Activated naive CD8-positive, alpha-beta T cell treated with anti-CD3 and anti-CD28 coated beads, Interleukin-2, amount 50 U/mL, for 24 hours (primary cell): ENCODE results near the gene CPO.
"Not testable (repeated sequence)": the region's sequence is repeated elsewhere in the genome, so short reads cannot be mapped to it uniquely, and the experiment has no call there.

ENCODE experiments used
- ATAC-seq: fragments of 150-1000 bp; cut with Tn5 transposase; one replicate; pipeline ENCODE4 v1.10.0; 2021
- DNase-seq: peaks from one replicate; pipeline ENCODE4 v3.0.0; 2021
- H3K27ac Mint-ChIP-seq: one replicate; pipeline ENCODE4 v1.8.0; 2021; ENCODE audit warnings: mild to moderate bottlenecking, mixed read lengths
- H3K27me3 Mint-ChIP-seq: one replicate; pipeline ENCODE4 v1.8.0; 2021; ENCODE audit warnings: mixed read lengths
- H3K36me3 Mint-ChIP-seq: one replicate; pipeline ENCODE4 v1.8.0; 2021; ENCODE audit warnings: low read depth, mixed read lengths
- H3K4me1 Mint-ChIP-seq: one replicate; pipeline ENCODE4 v1.8.0; 2021; ENCODE audit warnings: mixed read lengths
- H3K4me3 Mint-ChIP-seq: one replicate; pipeline ENCODE4 v1.8.0; 2021; ENCODE audit warnings: mild to moderate bottlenecking, moderate library complexity, mixed read lengths
- H3K9me3 Mint-ChIP-seq: one replicate; pipeline ENCODE4 v1.8.0; 2021; ENCODE audit warnings: mixed read lengths

Gene CPO

GRCh38 chr2:206939340-206939739, at the start of gene CPO:
Gene CPO (plus strand): TSS chr2:206939518. CDS start chr2:206939600, 82 bp downstream.
- H3K4me1 Mint-ChIP-seq: no peaks in the 10 kb centered on the region
- H3K4me3 Mint-ChIP-seq: no peak within 1 kb of the TSS
- peaks cover 4% of the 10 kb centered on the region for H3K27me3 Mint-ChIP-seq
- no peak within 1 kb of the TSS for H3K27ac Mint-ChIP-seq
- ATAC-seq (no peak), DNase-seq (no peak)
- H3K9me3 Mint-ChIP-seq: no peaks in the 10 kb centered on the region
- no peaks in the 10 kb centered on the region for H3K36me3 Mint-ChIP-seq

GRCh38 chr2:206890179-206890578, 49.1 kb upstream of the CPO start:
- Mint-ChIP-seq H3K4me3 (no peak overlapping the region), H3K36me3 (peaks cover 2% of the 10 kb centered on the region), H3K27ac (no peak overlapping the region), H3K27me3 (no peaks in the 10 kb centered on the region), H3K9me3 (no peaks in the 10 kb centered on the region), H3K4me1 (no peaks in the 10 kb centered on the region)
- ATAC-seq (no peak), DNase-seq (no peak)

DNA sequence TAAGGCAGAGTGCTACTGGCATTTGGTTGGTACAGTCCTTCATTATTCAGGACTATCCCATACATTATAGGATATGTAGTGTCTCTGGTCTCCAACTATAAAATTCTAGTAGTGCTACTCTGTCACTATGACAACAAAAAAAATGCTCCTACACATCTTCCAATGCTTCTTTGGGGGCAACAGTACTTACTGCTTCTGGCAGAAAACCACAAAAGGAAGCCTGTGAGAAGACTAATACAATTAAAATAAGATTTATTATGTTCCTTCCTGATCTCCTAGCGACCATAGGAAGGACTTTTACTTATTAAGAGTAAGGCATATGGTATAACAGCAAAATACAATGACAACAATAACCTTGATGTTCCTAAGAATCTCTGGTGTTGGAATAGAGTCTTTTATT, 48.4 kb upstream of the CPO start:
- no peak for DNase-seq
- Mint-ChIP-seq H3K36me3 (peaks cover 2% of the 10 kb centered on the region), H3K9me3 (no peaks in the 10 kb centered on the region), H3K27ac (no peak overlapping the region), H3K27me3 (no peaks in the 10 kb centered on the region), H3K4me1 (no peaks in the 10 kb centered on the region), H3K4me3 (no peak overlapping the region)
- ATAC-seq: no peak

GRCh38 chr2:206915121-206915520, 24.2 kb upstream of the CPO start:
- no peaks in the 10 kb centered on the region for H3K4me1 Mint-ChIP-seq
- no peaks in the 10 kb centered on the region for H3K36me3 Mint-ChIP-seq
- ATAC-seq: peak; percentile 95
- DNase-seq: no peak
- no peak overlapping the region for H3K4me3 Mint-ChIP-seq
- no peak overlapping the region for H3K27ac Mint-ChIP-seq
- peaks cover 3% of the 10 kb centered on the region for H3K9me3 Mint-ChIP-seq
- no peaks in the 10 kb centered on the region for H3K27me3 Mint-ChIP-seq

- peaks cover 3% of the 10 kb centered on the region for H3K9me3 Mint-ChIP-seq
- no peaks in the 10 kb centered on the region for H3K4me1 Mint-ChIP-seq
- H3K4me3 Mint-ChIP-seq: no peak overlapping the region
- H3K36me3 Mint-ChIP-seq: no peaks in the 10 kb centered on the region
- no peaks in the 10 kb centered on the region for H3K27me3 Mint-ChIP-seq
- DNase-seq: no peak
- no peak overlapping the region for H3K27ac Mint-ChIP-seq
- no peak for ATAC-seq
These were observed 21.1 kb upstream of the CPO start for GRCh38 chr2:206918263-206918662.

GRCh38 chr2:206920310-206920709, 19.0 kb upstream of the CPO start:
- Mint-ChIP-seq H3K27me3 (no peaks in the 10 kb centered on the region), H3K4me3 (no peak overlapping the region), H3K4me1 (no peaks in the 10 kb centered on the region), H3K27ac (no peak overlapping the region), H3K9me3 (peaks cover 4% of the 10 kb centered on the region), H3K36me3 (no peaks in the 10 kb centered on the region)
- no peak for DNase-seq
- ATAC-seq: no peak

GRCh38 chr2:206920951-206921350, 18.4 kb upstream of the CPO start:
- H3K4me3 Mint-ChIP-seq: no peak overlapping the region
- H3K27ac Mint-ChIP-seq: no peak overlapping the region
- no peaks in the 10 kb centered on the region for H3K36me3 Mint-ChIP-seq
- ATAC-seq (no peak), DNase-seq (no peak)
- H3K27me3 Mint-ChIP-seq: no peaks in the 10 kb centered on the region
- H3K4me1 Mint-ChIP-seq: no peaks in the 10 kb centered on the region
- H3K9me3 Mint-ChIP-seq: peaks cover 4% of the 10 kb centered on the region

DNA sequence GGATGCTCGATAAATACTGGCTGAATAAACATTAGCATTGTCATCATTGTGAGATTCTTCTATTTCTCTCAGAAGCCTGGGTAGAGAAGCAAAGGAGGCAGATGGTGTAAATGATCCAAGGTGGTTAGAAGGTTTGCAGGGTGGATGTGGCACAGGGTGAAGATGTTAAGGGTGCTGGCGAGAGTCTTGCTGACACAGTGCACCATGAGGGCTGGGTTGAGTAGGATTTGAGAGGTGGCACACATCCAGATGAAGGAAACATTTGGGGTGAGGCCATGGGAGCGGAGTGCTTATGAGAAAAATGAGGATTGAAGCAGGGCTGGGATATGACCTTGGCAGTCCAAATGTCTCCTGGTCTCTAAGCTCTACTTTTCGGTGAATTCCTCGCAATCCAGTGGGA, 17.8 kb upstream of the CPO start:
- Mint-ChIP-seq H3K4me3 (no peak overlapping the region), H3K36me3 (no peaks in the 10 kb centered on the region), H3K27ac (no peak overlapping the region), H3K9me3 (peaks cover 7% of the 10 kb centered on the region), H3K27me3 (no peaks in the 10 kb centered on the region), H3K4me1 (no peaks in the 10 kb centered on the region)
- ATAC-seq (no peak), DNase-seq (no peak)

DNA sequence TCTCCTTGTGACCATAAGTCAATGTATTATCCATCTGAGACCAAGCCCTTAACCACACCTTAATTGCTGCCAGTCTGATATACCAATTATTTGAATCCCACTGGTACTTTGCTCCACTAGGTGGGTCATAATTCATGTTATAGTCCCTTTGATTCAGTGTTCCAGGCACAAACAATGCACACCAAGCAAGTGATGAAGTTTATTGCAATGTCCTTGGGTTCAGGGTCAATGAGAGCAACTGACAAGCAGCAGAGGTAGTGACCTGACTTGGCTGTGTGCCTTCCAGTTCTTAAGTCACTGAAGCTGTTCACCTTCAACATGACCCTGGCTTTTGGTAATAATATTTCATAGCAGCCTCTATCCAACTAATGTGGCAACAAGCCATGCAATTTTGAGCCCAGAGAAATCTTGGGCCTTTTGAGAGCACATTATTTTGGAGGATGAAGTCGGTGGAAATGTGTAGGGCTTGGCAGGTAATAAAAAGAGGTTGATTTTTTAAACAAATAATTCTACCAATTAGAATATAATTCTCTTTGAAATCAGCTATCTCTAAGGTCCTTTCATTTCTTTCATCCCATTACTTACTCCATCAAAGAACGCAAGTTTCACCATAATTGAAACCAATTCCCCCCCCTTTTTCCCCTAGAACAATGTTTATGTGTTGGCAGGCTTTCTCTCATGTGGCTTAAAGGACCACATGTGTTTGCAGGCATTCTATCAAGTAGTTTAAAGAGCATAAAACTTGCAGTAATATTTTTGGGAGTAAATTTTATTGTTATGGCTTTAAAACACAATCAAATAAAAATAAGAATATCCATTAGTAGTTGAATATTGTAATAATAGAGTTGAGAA, 3.1 kb upstream of the CPO start:
- Mint-ChIP-seq H3K27me3 (peaks cover 4% of the 10 kb centered on the region), H3K4me3 (no peak overlapping the region), H3K36me3 (no peaks in the 10 kb centered on the region), H3K27ac (no peak overlapping the region), H3K9me3 (peaks cover 6% of the 10 kb centered on the region), H3K4me1 (no peaks in the 10 kb centered on the region)
- no peak for ATAC-seq
- DNase-seq: no peak

DNA sequence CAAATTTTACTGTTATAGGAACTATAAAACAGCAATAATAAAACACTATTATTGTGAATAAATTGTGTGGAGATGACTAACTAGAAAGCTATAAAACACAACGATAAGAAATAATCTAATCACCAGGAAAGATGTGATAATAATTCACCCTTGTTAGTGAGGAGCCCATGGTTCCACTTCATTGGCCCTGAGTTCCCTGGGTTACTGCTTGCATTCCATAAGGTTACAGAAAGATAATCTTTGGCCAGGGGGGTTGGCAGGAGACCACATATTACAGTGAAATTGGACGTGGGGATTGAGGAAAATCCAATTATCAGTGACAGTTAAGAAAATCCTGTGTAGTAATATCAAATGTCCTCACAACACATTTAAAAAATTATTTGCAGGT, 2.5 kb upstream of the CPO start:
- H3K27me3 Mint-ChIP-seq: peaks cover 4% of the 10 kb centered on the region
- H3K27ac Mint-ChIP-seq: no peak overlapping the region
- peaks cover under 1% of the 10 kb centered on the region for H3K9me3 Mint-ChIP-seq
- DNase-seq (no peak), ATAC-seq (no peak)
- H3K4me1 Mint-ChIP-seq: no peaks in the 10 kb centered on the region
- no peak overlapping the region for H3K4me3 Mint-ChIP-seq
- no peaks in the 10 kb centered on the region for H3K36me3 Mint-ChIP-seq

GRCh38 chr2:206937555-206937954, 1.8 kb upstream of the CPO start:
- H3K27me3 Mint-ChIP-seq: peaks cover 4% of the 10 kb centered on the region
- no peaks in the 10 kb centered on the region for H3K4me1 Mint-ChIP-seq
- no peaks in the 10 kb centered on the region for H3K9me3 Mint-ChIP-seq
- H3K4me3 Mint-ChIP-seq: no peak overlapping the region
- no peak overlapping the region for H3K27ac Mint-ChIP-seq
- H3K36me3 Mint-ChIP-seq: no peaks in the 10 kb centered on the region
- DNase-seq (no peak), ATAC-seq (no peak)

DNA sequence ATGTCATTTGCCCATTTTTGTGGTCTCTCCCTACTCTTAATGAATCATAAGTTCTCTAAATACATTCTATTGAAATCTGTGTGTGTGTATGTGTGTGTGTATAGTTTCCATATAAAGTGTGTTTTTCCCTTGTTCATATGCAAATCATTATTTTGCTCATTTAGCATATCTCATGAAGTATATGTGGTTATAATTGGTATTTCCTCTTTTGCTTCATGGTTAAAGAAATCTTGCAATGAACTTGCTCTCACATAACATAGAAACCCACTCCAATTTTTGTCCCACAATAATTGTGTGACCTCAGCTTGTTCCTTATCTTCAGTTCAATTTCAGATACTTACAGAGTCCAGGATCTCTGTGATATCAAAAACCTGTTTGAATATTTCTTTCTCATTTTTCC, 1.2 kb downstream of the CPO start:
- peaks cover 4% of the 10 kb centered on the region for H3K27me3 Mint-ChIP-seq
- no peak for ATAC-seq
- DNase-seq: no peak
- H3K4me1 Mint-ChIP-seq: no peaks in the 10 kb centered on the region
- H3K36me3 Mint-ChIP-seq: no peaks in the 10 kb centered on the region
- H3K9me3 Mint-ChIP-seq: no peaks in the 10 kb centered on the region
- H3K27ac Mint-ChIP-seq: no peak overlapping the region
- no peak overlapping the region for H3K4me3 Mint-ChIP-seq

- Mint-ChIP-seq H3K36me3 (peaks cover 2% of the 10 kb centered on the region), H3K4me3 (no peak overlapping the region), H3K4me1 (no peaks in the 10 kb centered on the region), H3K27ac (no peak overlapping the region), H3K27me3 (peaks cover 5% of the 10 kb centered on the region), H3K9me3 (peaks cover 16% of the 10 kb centered on the region)
- no peak for DNase-seq
- ATAC-seq: no peak
These were observed 3.5 kb downstream of the CPO start for GRCh38 chr2:206942592-206943478.

DNA sequence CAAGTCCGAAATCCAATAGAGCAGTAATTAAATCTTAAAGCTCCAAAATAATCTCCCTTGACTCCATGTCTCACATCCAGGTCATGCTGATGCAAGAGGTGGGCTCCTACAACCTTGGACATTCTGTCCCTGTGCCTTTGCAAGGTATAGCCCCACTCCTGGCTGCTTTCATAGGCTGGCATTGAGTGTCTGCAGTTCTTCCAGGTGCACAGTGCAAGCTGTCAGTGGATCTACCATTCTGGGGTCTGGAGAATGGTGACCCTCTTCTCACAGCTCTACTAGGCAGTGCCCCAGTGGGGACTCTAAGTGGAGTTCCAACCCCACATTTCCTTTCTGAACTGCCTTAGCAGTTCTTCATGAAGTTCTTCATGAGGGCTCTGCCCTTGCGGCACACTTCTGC, 14.1 kb downstream of the CPO start:
- not testable (repeated sequence) for H3K4me3 Mint-ChIP-seq, H3K36me3 Mint-ChIP-seq, H3K4me1 Mint-ChIP-seq, DNase-seq, H3K27me3 Mint-ChIP-seq, H3K27ac Mint-ChIP-seq, ATAC-seq
- peaks cover 15% of the 10 kb centered on the region for H3K9me3 Mint-ChIP-seq

GRCh38 chr2:206955253-206955652, 15.9 kb downstream of the CPO start:
- Mint-ChIP-seq H3K36me3 (peaks cover 3% of the 10 kb centered on the region), H3K4me1 (no peaks in the 10 kb centered on the region), H3K27me3 (no peaks in the 10 kb centered on the region), H3K9me3 (peaks cover 15% of the 10 kb centered on the region), H3K27ac (no peak overlapping the region), H3K4me3 (no peak overlapping the region)
- ATAC-seq (no peak), DNase-seq (no peak)
